ENCODE results near the gene TMEM33.

Gene TMEM33

GRCh38 chr4:41940834-41941233 is 5.6 kb downstream of the TMEM33 start:
- no peak for TF ChIP-seq CTCF (IDR thresholded peaks at IDR 0.05; ENCODE audit: low read depth, low read length)
- DNase-seq (ENCODE audit: extremely low read depth, low read depth), result no peak

GRCh38 chr4:41943506-41943905 is 8.3 kb downstream of the TMEM33 start:
- no peak for DNase-seq (ENCODE audit: extremely low read depth, low read depth)
- TF ChIP-seq CTCF (IDR thresholded peaks at IDR 0.05; ENCODE audit: low read depth, low read length), result no peak

- no peak for TF ChIP-seq CTCF (IDR thresholded peaks at IDR 0.05; ENCODE audit: low read depth, low read length)
- DNase-seq (ENCODE audit: extremely low read depth, low read depth), result no peak
Observed at GRCh38 chr4:41944089-41944488, 8.9 kb downstream of the TMEM33 start.

- no peak for DNase-seq (ENCODE audit: extremely low read depth, low read depth)
- TF ChIP-seq CTCF (IDR thresholded peaks at IDR 0.05; ENCODE audit: low read depth, low read length), result no peak
Observed at GRCh38 chr4:41949531-41949930, 14.3 kb downstream of the TMEM33 start.

- TF ChIP-seq CTCF (IDR thresholded peaks at IDR 0.05; ENCODE audit: low read depth, low read length), result peak; percentile 16
- no peak for DNase-seq (ENCODE audit: extremely low read depth, low read depth)
Observed at GRCh38 chr4:41957634-41958033, 22.4 kb downstream of the TMEM33 start.

GRCh38 chr4:41963105-41963504 is 27.9 kb downstream of the TMEM33 start:
- peak; percentile 32 for TF ChIP-seq CTCF (IDR thresholded peaks at IDR 0.05; ENCODE audit: low read depth, low read length)
- DNase-seq (ENCODE audit: extremely low read depth, low read depth), result no peak

- TF ChIP-seq CTCF (IDR thresholded peaks at IDR 0.05; ENCODE audit: low read depth, low read length), result no peak
- no peak for DNase-seq (ENCODE audit: extremely low read depth, low read depth)
Observed at GRCh38 chr4:41964401-41964800, 29.2 kb downstream of the TMEM33 start.

Data from AG09319 (cell line).